Hypothalamus (tissue), 51 donors: Measurements from ENCODE around the gene MRPS23.

Experiments used
- DNase-seq, 51 donors: peaks; one replicate each; lab custom pipeline; 2025; lab: John Stamatoyannopoulos, UW

MRPS23 gene

GRCh38 chr17:57849874-57850754, at the start of gene MRPS23:
TSS of gene MRPS23 (minus strand) at chr17:57850044. CDS start at chr17:57850010, 34 bp downstream.
- peak; percentile 65 to 99 (median 97) for DNase-seq

GRCh38 chr17:57899391-57899790, 49.5 kb upstream of the MRPS23 start:
- peak in 1 of 51 donors; percentile 32 for DNase-seq

GRCh38 chr17:57898487-57899311, 48.9 kb upstream of the MRPS23 start:
- DNase-seq, result peak in 32 of 51 donors; percentile 33 to 79 (median 56)

- peak in 5 of 51 donors; percentile 10 to 34 (median 24) for DNase-seq
These were observed 45.7 kb upstream of the MRPS23 start for GRCh38 chr17:57895382-57896060.

GRCh38 chr17:57894848-57895247, 45.0 kb upstream of the MRPS23 start:
- DNase-seq, result no peak

DNA sequence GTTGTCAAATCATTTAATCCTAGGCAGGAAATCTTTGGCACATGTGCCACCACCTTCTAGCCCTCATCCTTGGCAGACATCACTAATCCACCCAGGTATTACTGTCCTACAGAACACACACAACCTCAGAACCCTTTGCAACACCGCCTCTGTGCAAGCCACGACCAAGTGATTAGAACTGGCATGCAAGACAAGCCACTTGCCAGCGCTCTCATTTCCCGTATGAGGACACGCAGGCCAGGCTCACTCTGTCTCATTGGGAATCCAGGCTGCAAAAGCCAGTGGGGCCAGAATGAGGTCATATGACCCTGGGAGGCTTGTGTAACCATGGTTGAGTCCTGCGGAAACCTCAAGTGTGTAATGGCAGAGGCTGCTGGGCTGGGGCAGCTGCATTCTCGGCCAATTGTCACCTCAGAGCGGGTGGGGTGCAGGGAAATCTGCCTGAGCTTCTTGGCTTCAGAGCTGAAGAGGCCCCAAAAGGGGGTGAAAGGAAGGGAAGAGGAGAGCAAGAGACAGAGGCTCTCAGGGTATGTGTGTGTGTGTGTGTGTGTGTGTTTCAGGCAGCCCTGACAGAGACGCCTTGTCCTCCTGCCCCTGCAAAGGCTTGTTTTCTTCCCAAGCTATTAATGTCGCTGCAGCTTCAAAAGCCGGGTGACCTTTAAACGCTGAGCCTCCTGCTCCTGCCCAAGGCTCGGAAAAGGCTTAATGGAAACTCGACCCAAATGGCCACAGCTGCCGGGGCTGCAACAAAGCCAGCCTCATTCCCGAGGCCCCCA, 43.2 kb upstream of the MRPS23 start:
- peak in 49 of 51 donors; percentile 38 to 95 (median 79) for DNase-seq

DNA sequence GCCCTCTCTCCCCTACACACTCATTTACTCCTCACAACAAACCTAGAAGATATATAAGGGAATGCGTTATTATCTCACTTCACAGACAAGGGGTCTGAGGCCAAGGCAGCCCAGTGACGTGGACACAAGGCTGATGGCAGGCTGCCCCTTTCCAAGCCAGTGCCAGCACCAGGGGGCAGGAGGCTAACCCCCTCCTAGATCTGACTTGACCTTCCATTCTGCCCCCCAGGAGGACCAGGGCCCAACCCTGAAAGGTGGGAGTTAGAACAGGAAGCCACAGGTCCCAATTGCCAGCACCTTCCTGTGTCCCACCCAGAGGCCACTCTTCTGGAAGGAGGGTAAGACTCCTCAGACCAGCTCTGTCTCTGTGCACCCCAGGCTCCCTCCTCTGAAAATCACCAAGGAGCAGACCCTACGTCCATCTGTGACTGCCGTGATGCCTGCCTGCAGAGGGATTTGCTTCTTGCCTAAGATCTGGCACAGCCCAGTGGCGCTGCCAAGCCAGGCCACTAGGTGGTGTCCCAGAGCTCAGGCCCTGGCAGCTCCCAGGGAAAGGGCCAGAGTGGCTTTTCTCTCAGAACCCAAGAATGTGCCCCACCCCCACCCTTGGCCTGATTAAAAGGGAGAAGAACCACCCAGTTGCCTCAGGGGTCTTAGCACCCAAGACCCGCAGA, 42.4 kb upstream of the MRPS23 start:
- peak in 47 of 51 donors; percentile 18 to 87 (median 75) for DNase-seq

GRCh38 chr17:57890857-57891232, 41.0 kb upstream of the MRPS23 start:
- DNase-seq, result no peak

GRCh38 chr17:57889892-57890856, 40.3 kb upstream of the MRPS23 start:
- DNase-seq, result peak in 28 of 51 donors; percentile 15 to 85 (median 42)

DNA sequence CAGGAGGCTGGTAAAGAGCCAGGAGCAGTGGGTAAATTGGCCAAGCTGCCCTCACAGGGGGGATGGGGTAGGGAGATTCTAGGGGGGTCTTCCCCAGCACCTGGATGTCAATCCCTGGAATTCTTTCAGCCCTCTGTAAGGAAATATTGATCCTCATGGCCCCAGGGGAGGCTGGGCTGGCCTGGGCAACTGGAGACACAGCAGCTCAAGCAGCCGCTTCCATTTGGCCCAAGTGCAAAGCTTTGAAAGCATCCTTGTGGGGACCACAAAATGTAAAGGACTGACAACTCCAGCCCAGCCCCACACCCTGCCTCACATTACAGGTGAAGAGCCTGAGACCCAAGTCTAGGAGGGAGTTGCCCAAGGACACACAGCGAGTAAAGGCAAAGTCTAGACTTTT, 39.4 kb upstream of the MRPS23 start:
- no peak for DNase-seq

- no peak for DNase-seq
These were observed 38.7 kb upstream of the MRPS23 start for GRCh38 chr17:57888311-57889216.

GRCh38 chr17:57887161-57887560, 37.3 kb upstream of the MRPS23 start:
- no peak for DNase-seq

DNA sequence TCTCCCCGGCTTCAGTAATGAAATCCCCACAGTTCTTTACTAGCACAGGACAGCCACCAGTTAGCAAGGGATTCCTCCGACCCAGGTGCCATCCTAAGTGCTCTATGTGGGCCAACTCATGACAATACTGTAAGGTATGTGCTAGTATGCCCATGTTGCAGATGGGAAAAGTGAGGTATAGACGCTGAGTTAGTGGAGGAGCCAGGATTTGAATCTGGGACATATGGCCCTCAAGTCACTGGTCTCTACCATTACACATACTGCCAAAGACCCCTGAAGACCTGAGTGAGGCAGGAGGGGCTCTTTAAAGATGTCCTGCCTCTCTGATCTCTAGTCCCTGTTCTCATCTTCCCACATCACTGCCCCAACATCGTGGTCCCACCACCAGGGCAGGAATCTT, 36.2 kb upstream of the MRPS23 start:
- no peak for DNase-seq

- DNase-seq, result no peak
These were observed 35.5 kb upstream of the MRPS23 start for GRCh38 chr17:57885148-57885915.

GRCh38 chr17:57881783-57882351, 32.0 kb upstream of the MRPS23 start:
- peak in 10 of 51 donors; percentile 15 to 45 (median 24) for DNase-seq

DNA sequence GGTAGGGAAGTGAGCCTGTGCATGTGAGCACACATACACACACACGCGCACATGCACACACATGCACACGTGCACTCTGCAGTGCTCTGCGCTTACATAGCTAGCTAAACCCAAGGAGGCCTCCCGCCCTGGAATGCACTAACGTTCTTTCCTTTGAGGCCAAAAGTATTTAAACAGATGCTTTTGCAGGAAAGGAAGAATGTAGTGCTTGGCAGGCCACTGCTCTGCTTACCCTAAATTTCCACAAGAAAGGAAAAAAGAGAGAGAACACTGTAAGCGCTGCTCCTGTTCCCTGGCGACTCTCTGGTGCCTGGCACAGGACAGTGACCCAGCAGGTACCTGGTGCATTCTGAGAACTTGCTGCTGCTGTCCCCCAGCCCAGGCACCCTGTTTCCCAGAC, 31.3 kb upstream of the MRPS23 start:
- DNase-seq, result no peak
